GM12875 (cell line): Measurements from ENCODE around the gene OOSP1.

Experiments used
- H3K4me3 ChIP-seq: one replicate; pipeline ENCODE4 v1.5.1; 2011; ENCODE audit warnings: low read depth, low read length, control low read depth
- TF ChIP-seq, protein P1 (sequence below): IDR thresholded peaks from 2 replicates; pipeline ENCODE4 v1.5.1; 2011; ENCODE audit warnings: low read depth, mild to moderate bottlenecking, control low read depth, inconsistent platforms, low read length, moderate library complexity, borderline replicate concordance; ENCODE audit not compliant: insufficient read depth

Gene OOSP1

DNA sequence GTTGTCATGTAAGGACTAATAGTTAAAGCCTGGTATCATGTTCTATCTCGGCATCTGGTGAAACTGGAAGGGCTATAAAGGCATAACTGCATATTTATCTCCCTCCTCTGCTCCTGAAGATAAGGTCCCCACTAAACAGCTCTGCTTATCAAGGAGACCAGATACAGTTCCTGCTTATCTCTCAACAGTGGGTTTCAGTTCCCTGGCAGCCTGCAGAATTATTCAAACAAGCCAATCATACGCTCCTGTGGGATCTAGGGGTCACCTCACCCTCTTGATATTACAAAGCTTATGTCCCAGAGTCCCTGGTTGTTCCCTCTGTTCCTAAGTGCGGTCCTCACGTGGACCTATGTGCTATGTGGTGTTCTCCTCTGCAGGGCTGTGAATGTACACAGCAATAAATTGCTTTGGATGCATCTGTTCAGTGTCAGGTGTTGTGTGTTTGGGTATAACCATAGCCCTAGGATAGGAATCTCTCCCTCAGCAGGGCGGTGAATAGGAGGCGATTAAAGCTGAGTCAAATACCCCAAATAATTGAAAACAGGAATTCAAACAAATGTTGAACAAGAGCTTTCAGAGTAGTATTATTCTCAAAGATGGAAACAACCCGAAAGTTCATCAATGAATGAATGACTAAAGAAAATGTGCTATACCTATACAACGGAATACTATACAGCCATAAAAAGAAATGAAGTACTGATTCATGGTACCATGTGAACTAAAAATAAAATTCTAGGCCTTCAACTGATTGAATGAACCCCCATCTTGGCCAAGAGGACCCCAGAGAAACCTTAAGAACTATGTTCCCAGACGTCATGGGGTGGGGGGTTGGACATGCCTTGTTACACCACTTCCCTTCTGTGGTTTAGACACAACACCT is 22.5 kb downstream of the OOSP1 start:
- H3K4me3 ChIP-seq: no peak overlapping the region
- TF ChIP-seq, protein P1, sequence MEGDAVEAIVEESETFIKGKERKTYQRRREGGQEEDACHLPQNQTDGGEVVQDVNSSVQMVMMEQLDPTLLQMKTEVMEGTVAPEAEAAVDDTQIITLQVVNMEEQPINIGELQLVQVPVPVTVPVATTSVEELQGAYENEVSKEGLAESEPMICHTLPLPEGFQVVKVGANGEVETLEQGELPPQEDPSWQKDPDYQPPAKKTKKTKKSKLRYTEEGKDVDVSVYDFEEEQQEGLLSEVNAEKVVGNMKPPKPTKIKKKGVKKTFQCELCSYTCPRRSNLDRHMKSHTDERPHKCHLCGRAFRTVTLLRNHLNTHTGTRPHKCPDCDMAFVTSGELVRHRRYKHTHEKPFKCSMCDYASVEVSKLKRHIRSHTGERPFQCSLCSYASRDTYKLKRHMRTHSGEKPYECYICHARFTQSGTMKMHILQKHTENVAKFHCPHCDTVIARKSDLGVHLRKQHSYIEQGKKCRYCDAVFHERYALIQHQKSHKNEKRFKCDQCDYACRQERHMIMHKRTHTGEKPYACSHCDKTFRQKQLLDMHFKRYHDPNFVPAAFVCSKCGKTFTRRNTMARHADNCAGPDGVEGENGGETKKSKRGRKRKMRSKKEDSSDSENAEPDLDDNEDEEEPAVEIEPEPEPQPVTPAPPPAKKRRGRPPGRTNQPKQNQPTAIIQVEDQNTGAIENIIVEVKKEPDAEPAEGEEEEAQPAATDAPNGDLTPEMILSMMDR: no peak

DNA sequence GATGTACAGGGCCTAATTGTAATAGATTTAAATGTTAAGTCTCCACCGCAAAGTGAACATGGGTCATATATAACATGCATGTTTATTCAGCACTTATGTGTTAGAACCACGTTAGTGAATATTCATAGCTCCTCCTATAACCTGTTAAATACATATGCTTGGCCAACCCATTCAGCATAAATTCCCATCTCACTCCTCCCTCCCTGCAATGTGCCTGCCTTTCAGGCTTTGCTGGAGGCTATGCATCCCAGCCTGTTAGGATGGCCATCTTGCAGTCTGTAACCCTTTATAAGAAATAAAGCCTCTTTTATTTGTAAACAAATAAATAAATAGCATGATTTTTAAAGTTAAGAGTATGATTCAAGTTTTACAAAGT is 23.9 kb downstream of the OOSP1 start:
- TF ChIP-seq, protein P1: no peak
- H3K4me3 ChIP-seq: no peak overlapping the region

DNA sequence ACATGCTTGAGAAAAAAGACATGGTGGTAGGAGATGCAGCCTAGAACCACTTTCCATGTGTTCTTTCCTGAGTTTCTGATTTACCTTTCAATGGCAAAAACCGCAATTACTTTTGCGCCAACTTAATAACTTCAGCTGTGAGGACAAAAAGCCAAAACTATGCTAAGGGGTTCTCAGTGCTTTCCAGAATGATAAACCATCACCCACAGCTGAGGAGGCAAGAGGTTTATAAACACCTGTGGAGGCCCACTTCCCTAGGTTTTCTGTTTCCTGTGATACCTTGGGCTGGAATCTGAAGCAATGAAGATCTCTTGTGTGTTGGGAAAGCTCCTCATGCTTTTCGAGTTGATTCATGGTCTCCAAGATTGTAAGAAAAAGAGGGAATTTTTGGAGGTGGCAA is 25.5 kb downstream of the OOSP1 start, which contains the start of gene OOSP4A:
Gene OOSP4A (plus strand): TSS at position 301 of the 400 bp plus-strand sequence. CDS start 0 bp downstream, at position 301.
- TF ChIP-seq, protein P1: no peak
- no peak within 1 kb of the TSS for H3K4me3 ChIP-seq

DNA sequence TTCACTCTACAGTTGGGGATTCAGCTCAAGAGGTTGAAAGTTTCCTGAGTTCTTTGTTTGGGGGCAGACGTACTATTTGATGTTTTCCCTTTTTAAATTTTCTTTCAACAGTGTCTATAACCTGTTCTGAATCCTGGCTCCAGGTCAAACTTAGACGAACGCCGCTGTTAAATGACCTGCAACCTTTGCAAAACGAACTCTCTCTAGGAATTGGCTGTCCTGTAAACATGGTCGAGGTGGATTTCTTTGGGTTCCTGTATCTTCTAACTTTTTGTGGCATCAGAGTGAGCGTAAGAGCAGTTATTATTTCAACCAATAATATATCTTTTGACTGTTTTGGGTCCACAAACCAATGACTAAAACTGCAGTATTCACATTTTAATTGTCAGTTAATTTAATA is 27.2 kb downstream of the OOSP1 start:
- TF ChIP-seq, protein P1: no peak
- no peak overlapping the region for H3K4me3 ChIP-seq

DNA sequence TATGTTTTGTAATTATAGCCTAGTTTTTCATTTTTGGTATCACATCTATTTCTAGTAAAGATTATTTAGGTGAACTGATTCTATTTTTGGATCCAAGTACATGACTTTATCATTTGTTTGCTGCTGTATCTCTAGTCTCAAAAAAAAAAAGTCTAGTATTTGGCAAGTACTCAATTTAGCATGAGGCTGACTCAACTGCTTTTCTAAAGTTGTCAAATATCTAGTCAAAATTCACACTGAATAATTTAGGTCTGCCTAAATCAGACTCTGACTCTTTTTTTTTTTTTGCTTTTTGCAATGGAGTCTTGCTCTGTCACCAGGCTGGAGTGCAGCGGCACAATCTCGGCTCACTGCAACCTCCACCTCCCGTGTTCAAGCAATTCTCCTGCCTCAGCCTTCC is 28.0 kb downstream of the OOSP1 start:
- TF ChIP-seq, protein P1: no peak
- no peak overlapping the region for H3K4me3 ChIP-seq

DNA sequence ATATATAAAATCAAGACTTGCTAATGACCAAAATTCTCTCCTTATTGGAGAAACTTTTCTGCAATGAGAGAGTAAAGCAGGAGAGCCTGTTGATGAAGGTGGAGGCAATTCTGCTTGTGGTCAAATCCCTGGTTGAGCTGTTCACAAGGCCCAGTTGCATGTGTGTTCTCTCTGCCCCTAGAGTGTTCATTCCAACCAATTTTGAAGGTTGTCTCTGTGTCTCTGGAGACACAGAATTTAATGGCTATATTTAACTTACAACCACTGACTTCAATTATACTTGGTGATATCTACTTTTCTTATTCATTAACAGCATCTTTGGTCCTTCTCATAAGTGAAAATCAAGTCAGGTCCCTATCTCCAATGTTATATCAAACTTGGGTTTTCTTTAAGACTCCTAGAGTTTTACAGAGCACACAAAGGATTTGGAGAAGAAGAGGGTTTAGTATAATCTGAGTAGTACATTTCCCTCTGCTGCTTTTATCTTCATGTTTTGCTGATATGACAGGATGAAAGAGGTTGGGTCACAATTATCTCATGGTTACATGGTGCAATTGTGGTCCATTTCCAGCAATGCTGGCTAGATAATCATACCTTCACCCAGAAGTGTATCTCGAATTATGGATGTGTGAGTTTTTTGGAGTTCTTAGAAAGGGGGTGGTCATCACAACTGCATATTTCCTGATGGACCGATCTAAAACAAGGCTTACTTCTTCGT is 29.6 kb downstream of the OOSP1 start:
- no peak overlapping the region for H3K4me3 ChIP-seq
- TF ChIP-seq, protein P1: no peak
